SK-N-MC (cell line): ENCODE results near the gene HLA-DOA.

Source experiments
- EZH2 ChIP-seq: fragments of 200-600 bp; sonication (generic); IDR thresholded peaks from one replicate; pipeline ENCODE4 v1.6.1; 2017; ENCODE audit warnings: antibody characterized with exemption
- FOXP2 ChIP-seq: optimal IDR thresholded peaks from 2 replicates; pipeline ENCODE3; 2011; ENCODE audit warnings: mild to moderate bottlenecking, moderate library complexity; ENCODE audit not compliant: insufficient read depth; ENCODE audit errors: extremely low read length, control extremely low read depth
- POLR2AphosphoS5 ChIP-seq: IDR thresholded peaks from 2 replicates; pipeline ENCODE4 v1.6.1; 2012; ENCODE audit warnings: mild to moderate bottlenecking, low read depth, low read length, borderline replicate concordance

DNA sequence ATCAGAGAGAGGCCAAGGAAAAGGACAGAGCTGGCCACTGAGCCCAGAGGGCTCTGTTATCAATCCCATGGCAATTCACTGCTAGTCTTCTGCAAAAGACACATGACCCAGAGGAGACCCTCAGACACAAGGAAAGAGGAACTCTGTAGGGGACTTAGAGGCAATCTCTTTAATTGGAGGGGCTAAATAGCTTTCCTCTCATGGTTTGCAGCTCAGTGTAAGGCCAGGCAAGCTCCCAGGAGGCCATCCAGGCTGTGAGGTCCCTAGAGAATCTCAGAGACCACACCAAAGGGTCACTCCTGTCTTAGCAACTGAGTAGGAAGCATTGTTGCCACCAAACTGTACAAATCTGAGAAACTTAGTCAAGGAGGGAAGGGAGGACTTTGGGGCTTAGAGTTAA is 10.0 kb upstream of the HLA-DOA start:
- TF ChIP-seq POLR2AphosphoS5 (no peak), FOXP2 (no peak), EZH2 (no peak)
